Testis (tissue), 5 donors: ENCODE results near the gene FCN2. TPM values are rescaled to one million over a fixed set of nuclear protein-coding genes. Genes with fewer than 3 reads are reported as not detected.

Experiments used
- DNase-seq: peaks from one replicate; pipeline ENCODE4 v3.0.0-alpha.2; 2019
- H3K27ac ChIP-seq, 2 donors: fragments of 200-600 bp; sonication (generic); one replicate each; pipeline ENCODE4 v1.5.1; 2019
- H3K27me3 ChIP-seq: fragments of 200-600 bp; sonication (generic); one replicate; pipeline ENCODE4 v1.5.1; 2019
- H3K36me3 ChIP-seq: fragments of 200-600 bp; sonication (generic); one replicate; pipeline ENCODE4 v1.5.1; 2017; ENCODE audit warnings: low read depth; ENCODE audit errors: missing control alignments
- H3K4me1 ChIP-seq: fragments of 200-600 bp; sonication (generic); one replicate; pipeline ENCODE4 v1.5.1; 2019
- H3K4me3 ChIP-seq, 2 donors: fragments of 200-600 bp; sonication (generic); one replicate each; pipeline ENCODE4 v1.5.1; 2017 to 2019
- H3K9me3 ChIP-seq: fragments of 200-600 bp; sonication (generic); one replicate; pipeline ENCODE4 v1.5.1; 2017
- POLR2A ChIP-seq: fragments of 450-650 bp; IDR thresholded peaks from one replicate; pipeline ENCODE4 v1.6.1; 2017; ENCODE audit warnings: antibody characterized with exemption, mild to moderate bottlenecking, moderate library complexity
- WGBS, 2 donors: methylation state at CpG; one replicate each; pipeline ENCODE4 v1.1.5; 2018; 5-methylcytosine and 5-hydroxymethylcytosine counted together
- intact Hi-C: fragments of 100-400 bp; cut with DNase I; formaldehyde crosslinking; loops from one replicate; pipeline ENCODE4 v1.15.1; 2023; ENCODE audit warnings: low total_unique reads
- long read RNA-seq, 2 donors: transcript quantifications; one replicate each; lab custom pipeline, GENCODE V29; 2026
- polyA plus RNA-seq: library from polyadenylated mRNA; stranded (reverse); fragments of 350-450 nt; fragmentation: Illumina TruSeq; extraction: RNeasy Lipid Tissue Mini Kit (QIAGEN cat#74804); gene quantifications from one replicate; pipeline ENCODE4 v1.2.3, GENCODE V29; 2014; ENCODE audit warnings: low read depth, low replicate concordance; ENCODE audit not compliant: insufficient read depth
- total RNA-seq, 2 donors: library from RNA; depleted of rRNA; stranded (reverse); fragments of >200 nt; gene quantifications; one replicate each; pipeline ENCODE4 v1.2.3, GENCODE V29; 2016
- TF ChIP-seq, protein P1 (sequence below), 3 experiments: fragments of 450-650 bp in 2 of 3; fragments of 200-600 bp in 1 of 3; sonication (generic) in 1 of 3; IDR thresholded peaks; one replicate each; pipeline ENCODE4 v1.5.1; 2016 to 2019; ENCODE audit warnings: antibody characterized with exemption in 3 of 3, mild to moderate bottlenecking in 2 of 3, moderate library complexity in 1 of 3

The FCN2 gene
- total RNA-seq (under 1 TPM in 1 of 2 donors, not detected in 1; 0.43 TPM), polyA plus RNA-seq (not detected)
- long read RNA-seq, donor 1 = 0 reads
- long read RNA-seq, donor 2 = 0 reads

GRCh38 chr9:134880484-134881312 is at the start of gene FCN2:
Gene FCN2 (plus strand): TSS chr9:134880810. CDS start chr9:134880822, 12 bp downstream.
- Histone ChIP-seq H3K27ac (no peak within 1 kb of the TSS), H3K4me1 (peaks cover 14% of the 10 kb centered on the region), H3K27me3 (no peaks in the 10 kb centered on the region), H3K36me3 (no peaks in the 10 kb centered on the region), H3K9me3 (no peaks in the 10 kb centered on the region), H3K4me3 (no peak within 1 kb of the TSS)
- intact Hi-C loops = no loop called here
- WGBS, 2 donors = 70 to 85% methylated on average over 11 to 25 of the region's 25 CpGs
- DNase-seq = no peak
- TF ChIP-seq, protein P1, sequence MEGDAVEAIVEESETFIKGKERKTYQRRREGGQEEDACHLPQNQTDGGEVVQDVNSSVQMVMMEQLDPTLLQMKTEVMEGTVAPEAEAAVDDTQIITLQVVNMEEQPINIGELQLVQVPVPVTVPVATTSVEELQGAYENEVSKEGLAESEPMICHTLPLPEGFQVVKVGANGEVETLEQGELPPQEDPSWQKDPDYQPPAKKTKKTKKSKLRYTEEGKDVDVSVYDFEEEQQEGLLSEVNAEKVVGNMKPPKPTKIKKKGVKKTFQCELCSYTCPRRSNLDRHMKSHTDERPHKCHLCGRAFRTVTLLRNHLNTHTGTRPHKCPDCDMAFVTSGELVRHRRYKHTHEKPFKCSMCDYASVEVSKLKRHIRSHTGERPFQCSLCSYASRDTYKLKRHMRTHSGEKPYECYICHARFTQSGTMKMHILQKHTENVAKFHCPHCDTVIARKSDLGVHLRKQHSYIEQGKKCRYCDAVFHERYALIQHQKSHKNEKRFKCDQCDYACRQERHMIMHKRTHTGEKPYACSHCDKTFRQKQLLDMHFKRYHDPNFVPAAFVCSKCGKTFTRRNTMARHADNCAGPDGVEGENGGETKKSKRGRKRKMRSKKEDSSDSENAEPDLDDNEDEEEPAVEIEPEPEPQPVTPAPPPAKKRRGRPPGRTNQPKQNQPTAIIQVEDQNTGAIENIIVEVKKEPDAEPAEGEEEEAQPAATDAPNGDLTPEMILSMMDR (IDR thresholded peaks at IDR 0.05) = no peak
- no peak for TF ChIP-seq POLR2A

DNA sequence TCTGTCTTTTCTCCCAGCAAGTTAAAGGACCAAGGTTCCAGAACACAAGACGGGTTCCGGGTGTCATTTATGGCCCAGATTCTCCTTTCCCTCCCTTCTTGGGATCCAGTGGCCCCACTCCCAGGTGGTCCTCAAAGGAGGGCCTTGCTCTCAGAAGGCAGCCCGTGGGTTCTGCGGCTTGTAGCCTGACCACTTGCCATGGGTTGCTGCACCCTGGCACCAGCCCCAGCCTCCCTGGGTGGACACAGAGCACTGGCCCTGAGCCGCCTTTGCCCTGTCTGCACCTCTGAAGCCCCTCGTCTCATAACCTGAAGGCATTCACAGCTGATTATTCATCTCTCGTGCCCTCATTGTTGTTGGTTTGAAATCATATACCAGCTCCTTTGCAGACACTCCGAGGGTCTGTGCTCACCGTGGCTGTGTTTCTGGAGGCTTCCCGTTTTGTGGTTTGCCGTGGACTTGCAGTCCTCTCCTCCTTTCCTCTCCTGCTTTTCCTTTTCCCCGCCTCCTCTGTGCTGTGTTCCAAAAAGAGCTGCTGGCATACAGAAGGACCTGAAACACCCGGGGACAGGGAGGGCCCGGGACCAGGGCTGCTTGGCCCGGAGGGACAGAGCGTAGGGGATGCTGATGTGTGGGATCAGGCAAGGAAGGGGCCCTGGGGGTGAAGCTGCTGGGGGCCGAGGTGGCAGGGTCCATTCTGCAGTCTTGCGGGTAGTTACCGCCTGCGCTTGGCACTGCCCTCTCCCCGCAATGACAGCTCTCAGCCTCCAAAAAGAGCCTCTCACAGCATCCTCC is 49.5 kb upstream of the FCN2 start:
- H3K9me3 ChIP-seq = no peaks in the 10 kb centered on the region
- TF ChIP-seq, protein P1 (IDR thresholded peaks at IDR 0.05) = no peak
- no peak for DNase-seq
- WGBS, 2 donors = 77 to 84% methylated on average over 21 of the region's 21 CpGs
- H3K27me3 ChIP-seq = no peaks in the 10 kb centered on the region
- intact Hi-C loops = no loop called here
- H3K27ac ChIP-seq = no peak overlapping the region
- H3K4me3 ChIP-seq = no peak overlapping the region
- H3K36me3 ChIP-seq = no peaks in the 10 kb centered on the region
- peaks cover 8% of the 10 kb centered on the region for H3K4me1 ChIP-seq

DNA sequence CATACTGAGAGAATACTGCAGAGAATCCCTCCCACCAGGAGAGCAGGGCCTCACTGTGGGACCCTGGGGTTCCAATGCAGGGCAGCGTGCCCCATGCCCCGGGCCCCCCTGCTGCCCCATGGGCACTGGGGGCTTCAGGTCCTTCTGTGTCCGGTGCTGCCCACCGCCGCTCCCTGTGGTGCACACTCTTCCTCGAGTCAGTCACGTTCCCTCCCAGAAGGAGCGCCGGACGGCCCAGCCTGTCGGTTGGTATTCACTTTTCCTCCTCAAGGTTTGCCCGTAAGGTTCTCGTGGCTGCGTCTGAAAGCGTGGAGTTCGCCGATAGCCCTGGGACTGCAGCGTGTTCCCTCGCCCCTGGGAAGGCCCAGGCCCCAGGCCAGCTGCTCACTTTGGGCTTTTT is 48.1 kb upstream of the FCN2 start:
- Histone ChIP-seq H3K27me3 (no peaks in the 10 kb centered on the region), H3K4me3 (no peak overlapping the region), H3K27ac (no peak overlapping the region), H3K9me3 (no peaks in the 10 kb centered on the region), H3K4me1 (peaks cover 8% of the 10 kb centered on the region), H3K36me3 (no peaks in the 10 kb centered on the region)
- intact Hi-C loops = no loop called here
- DNase-seq = no peak
- 92 to 93% methylated on average over 19 of the region's 19 CpGs for WGBS, 2 donors
- TF ChIP-seq, protein P1 (IDR thresholded peaks at IDR 0.05) = no peak
- TF ChIP-seq POLR2A = no peak

- no peak overlapping the region for H3K27ac ChIP-seq
- H3K4me1 ChIP-seq = peaks cover 8% of the 10 kb centered on the region
- H3K4me3 ChIP-seq = no peak overlapping the region
- H3K9me3 ChIP-seq = no peaks in the 10 kb centered on the region
- intact Hi-C loops = no loop called here
- WGBS, 2 donors = 81 to 86% methylated on average over 7 to 11 of the region's 11 CpGs
- no peaks in the 10 kb centered on the region for H3K36me3 ChIP-seq
- no peak for DNase-seq
- TF ChIP-seq, protein P1 (IDR thresholded peaks at IDR 0.05) = no peak
- no peak for TF ChIP-seq POLR2A
- no peaks in the 10 kb centered on the region for H3K27me3 ChIP-seq
Measured at GRCh38 chr9:134833294-134833880, 47.2 kb upstream of the FCN2 start.
